NCI-H2107 treated with DMSO at 0.1 percent for 48 hours (cell line): ENCODE results near the gene IL1RL1.

ENCODE experiments used
- DNase-seq: peaks from one replicate; lab custom pipeline; 2025; ENCODE audit not compliant: unreplicated experiment; lab: John Stamatoyannopoulos, UW

IL1RL1 gene

GRCh38 chr2:102310964-102311640, at the start of gene IL1RL1:
TSS of gene IL1RL1 (plus strand) at chr2:102311563. CDS start at chr2:102338265, 26,702 bp downstream.
- no peak for DNase-seq

- DNase-seq, result no peak
Observed at GRCh38 chr2:102262216-102263129, 48.9 kb upstream of the IL1RL1 start.

- DNase-seq, result no peak
Observed at GRCh38 chr2:102264952-102265351, 46.4 kb upstream of the IL1RL1 start.

GRCh38 chr2:102266204-102266603, 45.2 kb upstream of the IL1RL1 start:
- DNase-seq, result no peak

- DNase-seq, result no peak
Observed at GRCh38 chr2:102267774-102268173, 43.6 kb upstream of the IL1RL1 start.

GRCh38 chr2:102268510-102269199, 42.7 kb upstream of the IL1RL1 start:
- DNase-seq, result no peak

- DNase-seq, result no peak
Observed at GRCh38 chr2:102269200-102269524, 42.2 kb upstream of the IL1RL1 start.

- no peak for DNase-seq
Observed at GRCh38 chr2:102271844-102272243, 39.5 kb upstream of the IL1RL1 start.

GRCh38 chr2:102273619-102274211, 37.6 kb upstream of the IL1RL1 start:
- DNase-seq, result no peak

- no peak for DNase-seq
Observed at GRCh38 chr2:102276549-102277201, 34.7 kb upstream of the IL1RL1 start.

GRCh38 chr2:102277202-102277700, 34.1 kb upstream of the IL1RL1 start:
- no peak for DNase-seq

GRCh38 chr2:102278720-102279390, 32.5 kb upstream of the IL1RL1 start:
- no peak for DNase-seq

GRCh38 chr2:102279391-102279735, 32.0 kb upstream of the IL1RL1 start:
- DNase-seq, result no peak

- no peak for DNase-seq
Observed at GRCh38 chr2:102282678-102283091, 28.7 kb upstream of the IL1RL1 start.

GRCh38 chr2:102283996-102284395, 27.4 kb upstream of the IL1RL1 start:
- no peak for DNase-seq

- DNase-seq, result no peak
Observed at GRCh38 chr2:102284611-102285010, 26.8 kb upstream of the IL1RL1 start.

- DNase-seq, result no peak
Observed at GRCh38 chr2:102285368-102285767, 26.0 kb upstream of the IL1RL1 start.

- DNase-seq, result no peak
Observed at GRCh38 chr2:102286041-102286440, 25.3 kb upstream of the IL1RL1 start.

GRCh38 chr2:102289129-102289528, 22.2 kb upstream of the IL1RL1 start:
- DNase-seq, result no peak

GRCh38 chr2:102290594-102290993, 20.8 kb upstream of the IL1RL1 start:
- no peak for DNase-seq
